Measurements from ENCODE around the gene GPR107.

Gene GPR107

DNA sequence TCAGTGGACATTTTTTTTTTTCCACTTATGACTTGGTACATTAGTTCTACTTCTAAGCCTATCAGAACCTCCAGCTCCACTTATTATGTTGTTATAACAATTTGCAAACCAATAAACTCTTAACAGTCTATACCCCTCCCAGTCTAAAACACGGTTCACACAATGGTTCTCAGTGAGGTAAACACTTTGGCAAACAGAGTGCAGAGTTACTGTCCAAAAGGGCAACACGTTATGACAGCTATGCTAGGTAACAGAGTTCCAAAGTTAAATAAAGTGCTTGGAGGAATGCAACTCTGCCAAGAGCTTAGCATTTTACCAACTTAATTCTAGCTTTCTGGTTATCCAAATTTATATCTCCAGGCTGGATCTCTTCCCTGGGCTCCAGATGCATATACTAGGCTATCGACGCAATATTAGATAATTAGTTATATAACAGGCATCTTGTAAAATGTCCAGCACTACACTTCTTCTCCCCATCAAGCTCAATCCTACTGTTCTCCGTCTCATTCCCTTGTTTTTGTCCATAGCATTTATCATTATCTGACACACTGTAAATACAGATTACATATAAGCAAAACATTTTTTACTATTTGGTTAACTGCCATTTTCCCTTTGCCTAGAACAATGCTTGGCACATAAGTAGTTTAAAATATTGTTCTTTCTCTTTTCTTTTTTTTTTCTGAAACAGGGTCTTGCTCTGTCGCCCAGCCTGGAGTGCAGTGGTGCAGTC lies 25.0 kb upstream of the GPR107 start:
- no peak for DNase-seq

DNA sequence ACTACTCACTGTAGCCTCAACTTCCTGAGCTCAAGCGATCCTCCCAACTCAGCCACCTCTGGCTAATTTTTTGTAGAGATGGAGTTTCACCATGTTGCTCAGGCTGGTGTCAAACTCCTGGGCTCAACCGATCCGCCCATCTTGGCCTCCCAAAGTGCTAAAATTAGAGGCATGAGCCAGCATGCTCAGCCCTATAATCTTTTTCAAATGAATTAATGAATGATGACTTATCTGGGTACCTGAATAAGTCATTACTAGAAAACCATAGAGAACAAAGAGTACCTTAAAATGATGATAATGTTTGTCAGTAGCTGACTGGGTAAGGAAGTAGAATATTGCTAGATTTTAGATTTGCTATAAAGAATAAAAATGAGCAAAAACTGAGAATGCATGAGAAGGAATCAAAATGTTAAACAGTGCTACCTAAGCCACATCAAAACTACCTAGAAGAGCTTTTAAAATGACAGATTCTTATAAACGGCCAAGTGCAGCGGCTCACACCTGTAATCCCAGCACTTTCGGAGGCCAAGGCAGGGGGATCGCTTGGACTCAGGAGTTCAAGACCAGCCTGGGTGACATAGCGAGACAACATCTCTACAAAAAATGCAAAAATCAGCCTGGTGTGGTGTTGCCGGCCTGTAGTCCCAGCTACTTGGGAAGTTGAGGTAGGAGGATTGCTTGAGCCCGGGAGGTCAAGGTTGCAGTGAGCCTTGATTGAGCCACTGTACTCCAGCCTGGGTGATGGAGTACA lies 24.3 kb upstream of the GPR107 start:
- no peak for DNase-seq

DNA sequence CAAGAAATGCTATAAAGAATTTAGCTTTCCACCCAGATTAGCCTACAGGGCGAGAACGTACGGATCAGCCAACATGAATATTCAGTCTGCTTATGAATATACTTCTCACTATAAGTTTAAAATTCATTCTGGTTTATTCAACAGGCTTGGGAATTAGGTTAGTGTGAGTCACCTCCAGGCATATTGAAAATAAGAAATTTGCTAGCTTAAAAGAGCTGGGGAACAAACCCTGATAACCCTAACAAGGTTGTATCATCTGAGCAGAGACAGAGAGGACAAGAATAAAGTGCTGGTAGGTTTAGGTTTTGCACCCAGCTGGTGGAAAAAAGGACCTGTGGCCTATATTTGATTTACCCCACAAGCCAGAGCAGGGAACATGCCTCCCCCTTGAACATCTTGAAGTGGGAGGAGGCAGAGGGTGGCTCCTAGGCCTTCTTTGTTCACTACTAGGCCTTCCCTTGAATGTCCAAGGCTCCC lies 23.0 kb upstream of the GPR107 start:
- no peak for DNase-seq

DNA sequence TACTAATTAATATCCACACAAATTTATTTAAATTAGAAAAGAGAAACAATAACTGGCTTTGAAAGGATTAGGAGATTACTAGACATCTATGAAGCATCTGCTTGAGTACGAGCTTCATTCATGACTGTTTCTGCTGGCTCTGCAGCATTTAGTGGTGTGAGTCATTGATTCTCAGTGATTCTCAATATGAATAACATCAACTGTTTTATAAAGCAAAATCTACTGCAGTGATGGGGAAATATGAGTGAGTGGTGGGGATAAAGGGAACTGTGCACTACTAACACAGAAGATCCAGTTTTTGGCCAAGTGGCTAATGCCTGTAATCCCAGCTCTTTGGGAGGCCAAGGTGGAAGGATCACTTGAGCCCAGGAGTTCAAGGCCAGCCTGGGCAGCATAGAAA lies 19.1 kb upstream of the GPR107 start:
- no peak for DNase-seq

DNA sequence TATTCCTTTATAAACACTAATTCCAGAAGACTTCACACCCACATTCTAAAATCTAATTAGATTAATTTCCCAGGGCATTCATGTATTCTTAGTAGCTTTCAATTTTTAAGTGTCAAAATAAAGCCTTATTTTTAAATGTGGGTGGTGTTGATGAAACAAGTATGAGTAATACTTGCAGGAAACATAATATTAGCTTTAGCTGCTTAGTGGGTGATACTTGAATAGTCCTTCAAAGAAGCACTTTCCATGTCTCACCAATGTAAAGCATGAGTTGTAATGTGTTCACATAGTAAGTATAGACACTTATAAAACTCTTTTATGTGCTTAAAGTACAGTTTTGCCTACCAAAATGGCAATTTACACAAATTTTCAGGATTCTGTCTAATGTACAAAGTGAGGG lies 17.6 kb upstream of the GPR107 start:
- DNase-seq: no peak

DNA sequence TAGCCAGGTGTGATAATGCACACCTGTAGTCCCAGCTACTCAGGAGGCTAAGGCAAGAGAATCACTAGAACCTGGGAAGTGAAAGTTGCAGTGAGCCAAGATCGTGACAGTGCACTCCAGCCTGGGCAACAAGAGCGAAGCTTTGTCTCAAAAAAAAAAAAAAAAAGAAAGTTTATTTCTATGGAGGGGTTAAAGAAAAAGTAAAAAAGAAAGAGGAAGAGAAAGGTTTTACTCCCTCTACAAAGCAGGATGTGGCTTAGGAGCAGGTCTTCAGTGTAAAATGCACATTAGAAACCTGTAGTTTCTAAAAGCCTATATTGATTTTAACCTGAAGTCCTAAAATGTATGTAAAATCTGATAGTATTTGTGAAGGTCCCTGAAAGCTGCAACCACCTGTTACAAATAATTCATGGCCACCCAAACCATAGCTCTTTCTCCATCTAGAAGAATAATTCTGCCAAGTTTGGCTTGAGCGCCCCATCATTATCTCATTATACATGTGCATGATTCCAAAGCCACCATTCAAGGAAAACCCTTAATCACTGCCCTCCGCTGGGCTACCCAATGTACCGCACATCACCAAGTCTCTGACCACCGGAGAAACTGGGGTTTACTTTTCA lies 14.1 kb upstream of the GPR107 start:
- peak; percentile 46 for DNase-seq

DNA sequence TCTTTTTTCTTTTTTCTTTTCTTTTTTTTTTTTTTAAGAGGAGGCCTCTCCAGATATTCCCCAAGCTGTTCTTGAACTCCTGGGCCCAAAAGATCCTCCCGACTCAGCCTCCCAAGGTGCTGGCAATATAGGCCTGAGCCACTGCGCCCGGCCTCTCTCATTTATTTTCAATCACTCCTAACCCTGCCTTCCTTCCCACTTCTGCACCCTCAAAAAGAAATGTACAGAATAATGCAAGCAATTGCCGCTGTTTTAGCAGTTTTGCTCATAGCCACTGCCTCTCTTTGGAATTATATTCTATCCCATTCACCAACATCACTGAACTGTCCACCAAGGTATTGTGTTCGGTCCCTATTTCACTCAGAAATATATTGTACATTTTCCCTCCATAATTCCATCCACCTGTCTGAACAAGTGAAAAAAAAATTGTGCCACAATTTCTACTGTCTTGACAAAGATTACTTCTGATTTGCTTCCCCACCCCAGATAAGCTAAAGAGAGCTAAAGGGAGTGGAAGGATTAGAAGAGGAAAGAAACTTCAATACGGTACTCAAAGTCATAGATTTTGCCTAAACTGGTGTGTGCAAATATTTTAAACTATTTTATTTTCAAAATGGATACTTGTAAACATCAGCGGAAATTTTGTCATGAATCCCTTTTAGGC lies 12.6 kb upstream of the GPR107 start:
- DNase-seq: no peak

DNA sequence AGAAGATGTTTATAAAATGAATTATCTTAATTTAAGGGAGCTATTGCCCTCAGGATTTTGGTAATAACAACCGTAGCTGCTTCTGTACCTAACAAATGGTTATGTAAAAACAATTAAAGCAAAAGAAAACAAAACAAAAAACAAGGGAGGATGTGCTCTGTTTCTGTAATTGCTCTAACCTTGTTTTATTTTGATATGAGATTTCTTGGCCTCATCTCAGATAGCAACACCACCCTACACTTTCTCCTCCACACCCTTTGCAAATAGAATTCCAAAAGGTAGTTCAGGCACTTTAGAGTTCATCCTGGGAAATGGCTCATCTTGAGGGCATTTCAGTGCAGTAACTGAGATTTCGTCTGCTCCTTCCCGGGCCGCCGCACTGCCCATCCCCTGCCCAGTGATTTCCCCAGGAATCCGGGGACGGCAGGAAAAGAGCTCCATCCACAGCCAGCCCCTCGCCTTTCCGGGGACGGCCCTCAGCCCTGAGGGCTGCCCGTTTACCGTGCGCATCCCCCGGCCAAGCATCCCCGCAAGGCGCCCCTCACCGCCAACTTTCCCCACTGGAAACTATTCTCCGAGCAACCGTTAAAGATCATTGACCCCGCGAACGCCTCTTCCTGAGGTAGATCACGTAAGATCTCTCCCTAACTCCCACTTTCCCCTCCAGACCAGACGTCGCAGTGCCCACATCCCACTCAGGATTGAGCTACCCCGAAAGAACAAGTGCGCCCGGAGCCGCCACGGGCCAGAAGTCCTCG lies 11.9 kb upstream of the GPR107 start:
- peak; percentile 33 for DNase-seq

DNA sequence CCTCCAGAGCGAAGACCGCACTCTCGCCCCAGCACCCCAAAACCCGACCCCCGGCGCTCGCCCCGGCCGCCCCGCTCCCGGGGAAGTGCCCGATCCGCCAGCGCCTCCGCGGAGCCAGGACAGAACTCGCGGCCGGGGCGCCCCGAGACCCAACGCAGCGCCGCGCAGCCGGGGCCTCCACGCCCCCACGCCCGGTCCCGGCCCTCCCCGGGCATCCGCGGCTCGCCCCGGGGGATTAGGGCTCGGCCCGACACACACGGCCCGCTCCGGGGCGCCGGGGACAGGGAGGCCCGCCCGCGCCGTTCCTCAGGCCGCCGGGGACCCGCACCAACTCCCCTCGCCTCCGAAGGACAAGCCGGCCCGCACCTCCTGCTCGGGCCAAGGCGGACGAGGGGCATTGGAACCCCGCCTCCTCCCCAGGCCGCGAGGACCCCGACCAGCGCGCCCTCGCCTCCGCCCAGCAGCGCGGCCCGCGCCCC lies 11.3 kb upstream of the GPR107 start:
- DNase-seq: peak; percentile 44

DNA sequence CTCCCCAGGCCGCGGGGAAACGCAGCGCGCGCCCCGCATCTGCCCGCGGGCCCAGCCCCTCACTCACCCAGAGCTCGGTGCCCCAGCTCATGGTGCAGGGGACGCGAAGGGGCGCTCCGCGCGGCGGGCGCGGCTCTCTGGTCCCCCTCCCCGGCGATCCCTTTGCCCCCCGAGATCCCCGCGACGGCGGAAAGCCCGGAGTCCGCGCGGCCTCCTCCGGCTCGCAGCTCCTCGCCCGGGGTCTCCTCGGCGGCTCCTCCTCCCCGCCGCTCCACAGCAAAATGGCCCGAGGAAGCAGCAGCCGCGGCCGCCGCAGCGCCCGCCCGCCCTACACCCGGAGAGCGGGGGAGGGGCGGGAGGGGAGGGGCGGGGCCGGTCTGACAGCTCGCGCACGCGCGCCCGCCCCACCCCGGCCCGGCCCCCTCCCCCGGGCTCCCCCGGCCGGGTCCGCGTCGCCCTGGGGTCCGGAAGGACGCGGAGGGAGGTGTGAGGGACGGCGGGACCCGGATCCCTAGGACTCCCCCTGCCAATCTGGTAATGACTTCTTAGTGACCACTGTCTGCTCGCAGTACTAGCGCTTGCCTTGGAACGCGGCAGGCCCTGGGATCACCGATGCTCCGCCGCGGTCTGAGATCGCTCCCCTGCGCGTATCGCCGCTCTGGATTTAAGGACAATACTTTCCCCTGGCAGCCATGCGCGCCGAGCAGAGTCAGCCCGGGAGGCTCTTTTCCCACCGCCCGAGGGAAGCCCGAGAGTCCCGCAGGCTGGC lies 10.6 kb upstream of the GPR107 start, which contains the start of gene FNBP1:
TSS of gene FNBP1 (minus strand) at position 305 of the 769 bp plus-strand sequence. CDS start at position 91, 214 bp downstream.
- peak; percentile 89 for DNase-seq

DNA sequence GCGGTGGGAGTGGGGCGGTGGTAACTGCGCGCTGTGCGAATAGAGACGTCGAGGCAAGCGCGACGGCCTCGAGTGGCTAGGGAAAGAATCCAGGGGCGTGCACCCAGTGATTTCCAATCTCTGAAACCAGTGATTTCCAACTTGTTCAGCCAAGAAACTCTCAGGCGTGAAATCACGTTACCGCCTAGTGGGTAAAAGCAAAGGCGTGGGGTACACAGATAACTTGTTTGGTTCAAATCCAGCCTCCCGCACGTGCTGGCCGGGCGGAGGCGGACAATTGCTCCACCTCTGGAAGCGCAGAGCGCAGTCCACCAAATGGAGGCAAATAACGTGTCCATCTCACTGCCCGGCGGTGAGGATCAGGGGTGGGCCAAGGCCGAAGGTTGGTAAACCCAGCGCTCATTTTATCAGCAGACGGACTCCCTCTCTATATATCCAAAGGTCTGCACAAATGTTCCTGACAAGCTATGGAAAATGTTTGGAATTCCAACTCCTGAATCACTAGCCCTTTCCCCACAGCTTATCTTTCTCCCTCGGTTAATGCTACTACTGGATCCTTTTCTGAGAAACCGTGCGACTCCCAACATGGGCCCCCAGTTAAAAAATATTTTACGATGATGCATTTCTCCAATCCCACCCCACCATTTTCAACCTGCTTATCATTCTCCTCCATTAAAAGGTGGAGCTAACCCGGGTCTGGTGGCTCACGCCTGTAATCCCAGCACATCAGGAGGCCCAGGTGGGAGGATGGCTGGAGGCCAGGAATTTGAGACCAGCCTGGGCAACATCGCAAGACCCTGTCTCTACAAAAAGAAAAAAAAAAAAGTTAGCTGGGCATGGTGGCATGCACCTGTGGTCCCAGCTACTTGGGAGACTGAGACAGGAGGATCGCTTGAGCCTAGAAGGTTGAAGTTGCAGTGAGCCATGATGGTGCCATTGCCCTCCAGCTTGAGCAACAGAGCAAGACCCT lies 9.8 kb upstream of the GPR107 start:
- peak; percentile 56 for DNase-seq

DNA sequence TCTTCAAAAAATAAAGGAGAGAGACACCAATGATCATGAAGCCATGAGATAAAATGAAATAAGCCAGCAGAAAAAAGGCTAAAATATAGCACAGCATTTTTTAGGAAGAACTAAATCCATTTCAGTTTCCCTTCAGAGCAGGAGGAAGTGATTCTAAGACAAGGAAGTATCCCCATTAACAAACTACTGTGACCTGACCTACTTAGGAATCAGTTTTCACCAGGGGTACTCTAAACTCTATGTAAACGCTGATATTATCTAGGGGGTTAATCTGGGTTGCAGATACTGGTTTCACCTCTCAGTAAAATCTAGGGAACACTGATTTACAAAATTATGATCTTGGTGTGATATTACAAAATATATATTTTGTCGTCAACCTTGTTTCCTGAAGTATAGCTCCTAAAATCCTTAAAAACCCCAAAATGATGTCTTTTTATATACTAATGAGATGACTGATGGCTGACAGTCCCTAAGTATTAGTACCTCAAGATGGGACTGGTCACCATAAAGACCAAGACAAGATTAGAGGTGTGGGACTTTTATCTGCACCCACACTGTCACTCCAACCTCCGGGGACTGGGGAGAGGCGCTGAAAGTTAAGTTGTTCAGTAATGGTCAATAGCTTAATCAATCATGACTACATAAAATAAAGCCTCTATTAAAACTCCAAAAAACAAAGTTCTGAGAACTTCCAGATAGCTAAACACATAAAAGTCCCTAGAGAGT lies 7.8 kb upstream of the GPR107 start:
- DNase-seq: no peak

DNA sequence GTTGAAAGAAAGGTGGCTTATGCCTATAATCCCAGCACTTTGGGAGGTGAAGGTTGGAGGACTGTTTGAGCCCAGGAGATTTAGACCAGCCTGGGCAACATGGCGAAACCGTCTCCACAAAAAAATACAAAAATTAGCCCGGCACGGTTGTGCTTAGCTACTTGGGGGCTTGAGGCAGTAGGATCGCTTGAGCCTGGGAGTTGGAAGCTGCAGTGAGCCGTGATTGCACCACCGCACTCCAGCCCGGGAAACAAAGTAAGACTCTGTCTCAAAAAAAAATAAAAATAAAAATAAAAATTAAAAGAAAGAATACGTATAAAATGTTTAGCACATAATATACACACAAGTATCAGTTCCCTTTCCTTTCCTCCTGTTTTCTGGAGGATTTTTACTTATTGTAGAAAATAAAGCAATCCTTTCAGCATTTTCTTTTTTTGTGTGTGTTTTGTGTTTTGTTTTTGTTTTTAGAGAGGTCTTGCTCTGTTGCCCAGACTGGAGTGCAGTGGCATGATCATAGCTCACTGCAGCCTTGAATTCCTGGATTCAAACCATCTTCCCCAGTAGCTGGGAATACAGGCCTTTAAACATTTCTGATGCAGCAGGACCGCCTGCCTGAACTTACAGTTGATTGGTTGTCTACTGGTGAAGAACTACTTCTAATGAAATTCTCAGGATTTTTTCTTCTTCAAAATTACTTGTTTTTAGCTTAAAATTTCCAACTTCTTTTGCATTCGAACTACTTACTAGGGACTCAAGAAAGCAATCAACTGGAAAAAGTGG lies 4.1 kb upstream of the GPR107 start:
- DNase-seq: no peak

DNA sequence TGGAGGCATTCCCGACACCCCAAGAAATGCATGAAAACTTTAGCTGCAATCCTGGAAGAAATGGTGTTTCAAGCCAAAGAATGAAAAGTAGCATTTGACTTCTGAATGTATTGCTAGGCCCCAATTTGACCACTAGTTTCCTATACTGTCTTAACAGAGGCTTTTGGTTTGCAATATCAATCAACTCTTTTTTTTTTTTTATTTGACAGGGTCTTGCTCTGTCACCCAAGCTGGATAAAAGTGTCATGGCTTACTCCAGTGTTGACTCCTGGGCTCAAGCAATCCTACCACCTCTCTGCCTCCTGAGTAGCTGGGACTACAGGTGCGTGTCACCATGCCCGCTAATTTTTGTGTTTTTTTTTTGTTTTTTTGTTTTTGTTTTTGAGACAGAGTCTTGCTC lies 3.2 kb upstream of the GPR107 start:
- no peak for DNase-seq

DNA sequence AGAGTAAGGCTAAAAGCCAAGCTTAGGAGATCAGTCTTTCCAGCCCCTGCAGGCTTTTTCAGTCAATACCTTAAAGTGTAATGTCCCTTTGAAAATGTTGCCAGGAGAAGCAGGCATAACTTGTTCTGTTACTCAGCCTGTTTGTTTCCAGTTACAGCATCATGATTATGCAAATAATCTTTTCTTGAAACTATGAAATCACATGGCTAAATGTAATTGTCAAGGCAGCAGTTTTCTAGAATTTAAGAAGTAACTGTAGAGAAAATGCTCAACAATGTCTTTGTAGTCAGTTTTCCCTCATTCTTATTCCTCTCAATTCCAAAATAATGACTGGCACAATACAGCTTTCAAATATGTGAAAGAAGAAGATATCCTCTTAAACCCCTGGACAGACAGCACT lies 1.9 kb upstream of the GPR107 start:
- DNase-seq: no peak

DNA sequence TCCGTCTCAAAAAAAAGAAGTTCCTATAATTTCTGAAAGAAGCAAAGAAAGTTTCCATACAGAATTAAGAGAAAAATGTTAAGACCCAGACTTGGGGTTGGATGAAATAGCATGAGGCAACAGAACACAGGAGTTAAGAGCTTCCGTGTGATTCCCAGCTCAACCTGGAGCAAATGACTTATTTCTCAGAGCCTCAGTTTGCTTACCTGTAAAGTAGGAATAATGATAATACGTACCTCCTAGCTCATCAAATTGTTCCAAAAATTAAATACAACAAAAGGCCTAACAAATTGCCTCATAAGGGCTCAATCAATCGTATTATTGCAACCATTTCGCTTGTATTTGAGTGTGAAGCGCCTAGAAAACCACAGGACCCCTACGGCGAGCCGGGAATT lies 600 bp upstream of the GPR107 start:
- no peak for DNase-seq

DNA sequence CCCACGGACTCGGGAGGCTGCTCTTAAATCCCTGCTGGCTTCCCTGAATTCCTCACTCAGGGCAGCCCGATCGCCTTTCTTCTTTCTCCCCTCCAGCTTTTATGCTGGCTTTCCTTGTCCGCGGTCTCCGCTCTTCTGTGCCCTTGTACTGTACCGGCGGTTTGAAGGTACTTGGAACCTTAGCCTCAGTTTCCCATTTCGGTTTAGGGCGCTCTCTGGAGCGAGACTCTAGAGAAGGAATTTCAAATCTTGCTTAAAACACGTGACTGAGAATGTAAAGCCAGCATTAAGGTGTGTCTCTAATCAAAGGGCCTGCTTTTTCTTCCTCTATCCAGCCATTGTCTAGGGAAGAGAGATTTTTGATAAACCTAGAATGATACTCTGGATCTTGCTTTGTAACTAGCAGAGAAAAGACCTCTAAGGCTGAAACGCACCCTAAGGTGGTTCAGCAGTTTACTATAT lies 650 bp downstream of the GPR107 start:
- DNase-seq: no peak

DNA sequence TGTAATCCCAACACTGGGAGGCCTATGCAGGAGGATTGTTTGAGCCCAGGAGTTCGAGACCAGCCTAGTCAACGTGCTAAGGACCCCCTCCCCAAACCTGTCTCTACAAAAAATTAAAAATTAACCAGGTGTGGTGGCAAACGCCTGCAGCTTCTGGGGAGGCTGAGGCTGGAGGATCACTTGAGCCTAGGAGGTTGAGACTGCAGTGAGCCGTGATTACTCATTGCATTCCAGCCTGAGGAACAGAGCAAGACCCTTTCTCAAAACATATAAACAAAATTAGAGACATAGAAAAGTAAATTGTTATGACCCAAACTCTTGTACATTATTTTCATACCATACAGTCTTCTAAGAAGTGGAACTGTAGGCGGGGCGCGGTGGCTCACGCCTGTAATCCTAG lies 1.1 kb downstream of the GPR107 start:
- DNase-seq: no peak

DNA sequence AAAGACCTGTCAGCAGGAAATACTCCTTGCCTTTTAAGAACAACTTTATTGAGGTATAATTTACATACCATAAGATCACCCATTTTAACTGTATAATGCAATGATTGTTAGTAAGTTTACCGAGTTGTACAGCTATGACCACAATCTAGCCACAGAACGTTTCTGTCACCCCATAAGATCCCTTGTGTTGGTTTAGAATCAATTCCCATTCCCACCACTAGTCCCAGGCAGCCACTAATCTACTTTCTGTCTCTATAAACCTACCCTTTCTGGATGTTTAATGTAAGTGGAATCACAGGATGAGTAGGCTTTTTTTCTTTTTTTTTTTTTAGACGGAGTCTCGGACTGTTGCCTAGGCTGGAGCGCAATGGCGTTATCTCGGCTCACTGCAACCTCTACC lies 4.4 kb downstream of the GPR107 start:
- no peak for DNase-seq

Measured in femur (tissue), 1 donor.